ENCODE measurements around the gene PPP1R1A. TPM values are rescaled to one million over a fixed set of nuclear protein-coding genes. Genes with fewer than 3 reads are reported as not detected.

The PPP1R1A gene
- total RNA-seq, 1 donor from 2014 or later, result 75.0 TPM

DNA sequence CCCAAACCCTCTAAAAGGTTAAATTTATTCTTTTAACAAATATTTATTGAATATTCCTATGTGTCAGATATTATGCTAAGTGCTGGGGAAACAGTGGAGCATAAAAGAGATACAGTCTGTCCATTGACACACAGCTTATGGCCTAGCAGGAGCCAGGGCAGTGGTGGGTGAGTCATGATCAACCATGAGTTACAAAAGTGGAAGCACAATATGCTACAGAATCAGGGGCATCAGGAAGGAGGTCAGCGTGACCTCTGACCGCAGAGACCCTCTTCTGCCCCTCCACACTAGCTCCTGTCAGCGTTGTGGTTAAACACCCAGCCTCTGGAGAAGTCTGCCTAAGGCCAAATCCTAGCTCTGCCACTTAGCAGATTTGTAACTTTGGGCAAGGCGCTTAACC lies 4.7 kb upstream of the PPP1R1A start:
- intact Hi-C loops (cut with micrococcal nuclease), result no loop called here

DNA sequence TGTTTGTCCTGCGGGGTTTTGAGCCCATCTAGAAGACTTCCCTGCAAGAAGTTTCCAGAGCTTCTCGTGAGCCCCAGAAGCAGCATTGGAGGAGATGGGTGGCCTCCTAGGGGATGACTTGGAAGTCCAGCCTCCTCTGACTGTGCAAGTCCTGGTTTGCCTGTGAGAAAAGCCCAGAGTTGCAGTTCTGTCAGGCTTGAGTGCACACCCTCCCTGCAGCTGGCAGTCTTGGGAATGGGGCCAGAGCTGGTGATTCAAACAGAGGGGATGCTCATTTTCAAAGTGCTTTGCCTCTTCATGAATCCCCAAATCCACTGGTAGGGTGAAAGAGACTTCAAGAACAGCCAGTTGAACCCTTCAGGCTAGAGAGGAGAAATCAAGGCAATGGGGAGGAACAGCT lies 3.9 kb upstream of the PPP1R1A start:
- Histone ChIP-seq H3K4me3 (no peak overlapping the region), H3K27me3 (ENCODE audit: low read depth) (peaks cover 46% of the 10 kb centered on the region), H3K36me3 (no peaks in the 10 kb centered on the region), H3K9me3 (replicated peaks) (no peaks in the 10 kb centered on the region), H3K27ac (replicated peaks) (no peak overlapping the region), H3K4me1 (peaks cover 41% of the 10 kb centered on the region)
- TF ChIP-seq CTCF (IDR thresholded peaks at IDR 0.05; ENCODE audit: borderline replicate concordance), result no peak
- intact Hi-C loops (cut with micrococcal nuclease), result no loop called here
- DNase-seq, result no peak

More for the DNA sequence above, 4.7 kb upstream of the PPP1R1A start:
- H3K27me3 ChIP-seq (ENCODE audit: low read depth), result peaks cover 38% of the 10 kb centered on the region
- DNase-seq, result no peak
- no peak overlapping the region for H3K4me3 ChIP-seq
- no peaks in the 10 kb centered on the region for H3K36me3 ChIP-seq
- H3K27ac ChIP-seq (replicated peaks), result no peak overlapping the region
- no peaks in the 10 kb centered on the region for H3K9me3 ChIP-seq (replicated peaks)
- H3K4me1 ChIP-seq, result peaks cover 34% of the 10 kb centered on the region
- TF ChIP-seq CTCF (IDR thresholded peaks at IDR 0.05; ENCODE audit: borderline replicate concordance), result no peak

DNA sequence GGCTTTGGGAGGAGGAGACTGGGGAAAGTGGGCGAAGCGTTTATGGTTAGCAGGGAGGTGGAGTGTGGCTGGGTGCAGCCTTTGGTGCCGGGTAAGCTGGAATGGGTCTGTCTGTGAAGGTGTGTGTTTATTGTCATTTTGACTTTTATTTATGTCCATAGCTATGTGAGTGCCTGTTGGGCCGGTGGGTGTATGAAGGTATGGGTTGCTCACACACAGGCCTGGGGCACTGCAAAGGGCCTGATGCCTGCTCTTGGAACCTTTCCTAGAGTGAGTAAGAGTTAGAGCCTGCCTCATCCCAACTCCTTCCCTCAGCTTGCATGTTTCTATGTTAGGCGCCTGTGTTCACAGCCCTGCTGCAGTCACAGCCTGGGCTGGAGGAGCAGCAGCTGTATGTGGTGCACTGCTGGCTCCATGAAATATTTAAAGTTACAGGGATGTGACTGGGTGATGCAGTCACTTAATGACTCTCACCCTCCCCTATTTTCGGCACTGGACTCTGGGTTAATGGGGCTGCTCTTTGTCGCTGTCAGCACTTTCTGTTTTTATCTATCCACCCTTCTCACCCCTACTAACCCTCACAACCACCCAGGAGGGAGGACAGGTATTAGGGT lies 2.6 kb upstream of the PPP1R1A start:
- Histone ChIP-seq H3K27me3 (ENCODE audit: low read depth) (peaks cover 57% of the 10 kb centered on the region), H3K27ac (replicated peaks) (peak overlapping the region; percentile 52), H3K36me3 (no peaks in the 10 kb centered on the region), H3K9me3 (replicated peaks) (no peaks in the 10 kb centered on the region), H3K4me3 (no peak overlapping the region), H3K4me1 (peaks cover 53% of the 10 kb centered on the region)
- intact Hi-C loops (cut with micrococcal nuclease), result no loop called here
- no peak for TF ChIP-seq CTCF (IDR thresholded peaks at IDR 0.05; ENCODE audit: borderline replicate concordance)
- DNase-seq, result no peak

DNA sequence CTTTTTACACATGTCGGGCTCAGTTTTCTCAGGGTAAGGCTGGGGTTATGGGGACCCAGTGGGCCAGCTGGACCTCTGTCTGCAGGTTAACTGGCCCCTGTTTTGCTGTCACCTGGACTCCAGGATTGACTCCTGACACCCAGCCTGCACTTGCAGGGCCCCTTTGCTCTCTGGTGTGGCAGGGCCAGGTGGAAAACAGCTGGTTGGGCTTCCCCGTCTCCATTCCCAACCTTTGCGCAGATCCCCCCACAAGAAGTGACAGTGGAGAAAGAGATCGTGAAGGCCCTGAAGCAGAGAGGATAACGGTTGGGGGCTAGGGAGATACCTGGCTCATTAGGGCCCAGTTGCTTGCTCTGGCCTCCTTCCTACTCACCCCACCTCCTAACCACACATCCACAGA lies 1.5 kb upstream of the PPP1R1A start:
- Histone ChIP-seq H3K9me3 (replicated peaks) (no peaks in the 10 kb centered on the region), H3K36me3 (no peaks in the 10 kb centered on the region), H3K4me1 (peaks cover 55% of the 10 kb centered on the region), H3K4me3 (no peak overlapping the region), H3K27ac (replicated peaks) (no peak overlapping the region), H3K27me3 (ENCODE audit: low read depth) (peaks cover 65% of the 10 kb centered on the region)
- intact Hi-C loops (cut with micrococcal nuclease), result no loop called here
- DNase-seq, result no peak
- no peak for TF ChIP-seq CTCF (IDR thresholded peaks at IDR 0.05; ENCODE audit: borderline replicate concordance)

DNA sequence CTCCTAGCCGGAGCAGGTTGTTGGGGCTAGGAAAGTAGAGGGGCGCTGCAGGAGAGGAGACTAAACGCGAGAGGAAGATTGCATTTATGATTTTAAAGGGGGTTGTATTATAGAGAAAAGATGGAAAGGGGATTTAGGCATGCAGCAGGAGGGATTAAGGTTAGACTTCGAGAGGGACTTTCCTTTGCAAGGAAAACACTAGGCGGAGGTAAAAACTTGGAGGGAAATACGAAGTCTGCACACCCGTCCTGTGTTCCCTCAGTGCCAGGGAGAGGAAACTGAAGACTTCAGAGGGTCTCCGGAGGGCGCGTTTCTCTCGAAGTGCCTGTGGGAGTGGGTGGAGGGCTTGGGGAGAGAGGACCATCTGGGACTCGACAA lies 420 bp upstream of the PPP1R1A start:
- no peaks in the 10 kb centered on the region for H3K36me3 ChIP-seq
- peaks cover 68% of the 10 kb centered on the region for H3K27me3 ChIP-seq (ENCODE audit: low read depth)
- intact Hi-C loops (cut with micrococcal nuclease), result no loop called here
- DNase-seq, result no peak
- no peaks in the 10 kb centered on the region for H3K9me3 ChIP-seq (replicated peaks)
- TF ChIP-seq CTCF (IDR thresholded peaks at IDR 0.05; ENCODE audit: borderline replicate concordance), result no peak
- peak overlapping the region; percentile 11 for H3K27ac ChIP-seq (replicated peaks)
- peaks cover 55% of the 10 kb centered on the region for H3K4me1 ChIP-seq
- peak overlapping the region; percentile 76 for H3K4me3 ChIP-seq
